Germinal center (tissue), 1 donor: Measurements from ENCODE around the gene ABHD17B.
"Not testable (repeated sequence)": the region's sequence is repeated elsewhere in the genome, so short reads cannot be mapped to it uniquely, and the experiment has no call there.

Source experiments
- DNase-seq: peaks from one replicate; pipeline ENCODE4 v3.0.0; 2012; ENCODE audit warnings: mixed read lengths, low spot score

ABHD17B gene

DNA sequence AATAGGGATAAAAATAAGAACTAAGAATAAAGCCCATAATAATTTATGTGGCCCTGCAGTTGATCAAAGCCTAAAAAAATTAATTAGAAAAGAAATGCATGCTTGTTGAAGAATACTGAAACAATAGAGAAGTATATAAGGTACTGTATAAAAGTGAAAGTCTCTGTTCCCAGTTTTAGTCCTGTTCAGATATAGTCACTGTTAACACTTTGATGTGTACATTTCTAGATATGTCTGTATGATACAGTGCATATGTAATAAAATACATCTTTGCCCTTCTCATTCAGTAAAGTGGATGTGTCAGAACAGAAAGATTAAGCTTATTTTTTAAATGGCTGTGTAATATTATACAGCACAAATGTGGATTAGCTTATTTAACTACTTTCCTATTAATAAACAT lies 4.5 kb upstream of the ABHD17B start:
- DNase-seq = no peak

DNA sequence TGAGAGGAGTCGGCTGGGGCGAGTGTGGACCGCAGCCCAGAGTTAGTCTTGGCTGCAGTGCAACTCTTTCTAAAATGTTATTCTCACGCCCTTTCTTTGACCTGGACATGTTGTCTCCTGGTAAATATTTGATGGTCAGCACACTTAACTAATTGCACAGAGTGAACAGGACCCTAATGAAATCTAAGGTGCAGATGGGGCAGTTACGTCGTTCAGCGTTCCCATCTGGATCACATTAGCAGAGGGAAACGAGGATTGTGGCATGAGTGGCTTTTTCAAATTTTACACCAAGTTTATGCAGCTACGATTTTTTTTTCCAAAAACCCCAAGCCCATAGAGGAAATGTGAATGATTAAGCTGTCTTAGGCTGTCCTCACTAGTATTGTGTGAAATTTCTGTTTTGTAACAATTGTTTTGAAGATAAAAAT lies 929 bp upstream of the ABHD17B start:
- peak; percentile 29 for DNase-seq

DNA sequence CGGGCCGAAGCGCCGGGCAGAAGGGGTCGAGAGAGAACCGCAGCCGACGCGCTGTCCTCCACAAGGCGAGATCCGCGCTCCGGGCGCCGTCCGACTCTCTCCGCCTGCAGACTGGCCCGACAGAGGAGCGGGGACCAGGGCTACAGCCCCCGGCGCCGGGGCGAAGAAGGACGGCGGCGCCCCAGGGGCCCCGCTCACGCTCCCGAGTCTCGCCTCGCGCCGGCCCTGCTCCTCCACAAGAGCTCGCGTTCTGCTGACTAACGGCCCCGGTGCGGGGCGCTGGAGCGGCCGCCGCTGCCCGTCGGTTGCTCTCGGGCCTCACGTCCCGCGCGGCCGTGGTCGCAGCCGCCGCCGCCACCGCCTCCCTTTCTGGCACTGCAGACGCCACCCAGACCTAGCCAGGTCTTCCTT lies 338 bp downstream of the ABHD17B start:
- DNase-seq = no peak

DNA sequence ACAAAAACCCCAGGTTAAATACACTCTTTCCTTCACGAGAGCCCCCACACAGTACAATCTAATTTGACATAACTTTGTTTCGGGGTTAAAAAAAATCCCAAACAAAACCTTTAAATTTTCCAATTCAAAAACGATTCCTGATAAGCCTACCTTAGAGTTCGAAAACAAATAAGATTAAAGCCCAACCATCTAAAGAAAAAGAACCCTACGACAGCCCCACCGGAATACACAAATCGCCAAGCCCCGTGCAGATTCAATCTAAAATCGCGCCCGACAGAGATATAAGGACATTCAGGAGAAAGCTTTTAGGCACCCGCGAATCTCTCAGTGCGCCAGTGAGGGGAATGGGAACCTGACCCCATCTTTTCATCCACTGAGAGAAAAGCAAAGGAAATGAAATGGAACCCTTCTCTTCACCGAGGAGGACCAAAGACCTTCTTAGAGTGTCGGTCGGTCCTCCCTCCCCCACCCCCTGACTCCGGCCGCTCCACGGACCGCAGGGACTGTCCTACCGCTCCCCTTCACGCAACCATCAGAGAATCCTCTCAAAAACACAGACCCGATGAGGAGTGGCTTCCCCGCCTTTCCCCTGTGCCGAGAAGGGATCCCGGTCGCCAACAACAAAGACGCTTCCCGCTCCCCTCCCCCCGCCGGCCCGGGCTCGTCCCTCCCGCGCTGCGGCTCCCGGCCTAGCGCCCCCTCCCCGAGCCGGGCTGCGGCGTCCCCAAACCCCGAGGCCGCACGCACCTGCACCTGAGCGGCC lies 925 bp downstream of the ABHD17B start:
- DNase-seq = peak; percentile 40

DNA sequence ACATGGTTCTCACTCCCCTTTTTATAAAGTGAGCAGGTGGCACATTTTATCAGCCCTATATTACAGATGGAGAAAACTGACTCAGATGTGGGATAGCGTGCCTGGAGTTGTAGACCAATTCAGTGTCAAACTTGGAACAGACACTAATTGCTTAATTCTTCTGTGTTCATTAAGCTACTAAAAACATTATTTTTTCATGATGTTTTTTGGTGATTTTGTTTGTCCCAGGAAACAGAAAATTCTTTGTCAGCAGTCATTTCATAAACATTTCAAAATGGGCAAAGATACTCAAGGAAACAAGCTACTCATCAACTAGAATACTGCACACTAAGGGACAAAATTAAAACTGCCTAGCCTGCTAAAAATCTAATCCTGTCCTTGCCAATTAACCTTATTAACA lies 2.2 kb downstream of the ABHD17B start:
- DNase-seq = no peak

DNA sequence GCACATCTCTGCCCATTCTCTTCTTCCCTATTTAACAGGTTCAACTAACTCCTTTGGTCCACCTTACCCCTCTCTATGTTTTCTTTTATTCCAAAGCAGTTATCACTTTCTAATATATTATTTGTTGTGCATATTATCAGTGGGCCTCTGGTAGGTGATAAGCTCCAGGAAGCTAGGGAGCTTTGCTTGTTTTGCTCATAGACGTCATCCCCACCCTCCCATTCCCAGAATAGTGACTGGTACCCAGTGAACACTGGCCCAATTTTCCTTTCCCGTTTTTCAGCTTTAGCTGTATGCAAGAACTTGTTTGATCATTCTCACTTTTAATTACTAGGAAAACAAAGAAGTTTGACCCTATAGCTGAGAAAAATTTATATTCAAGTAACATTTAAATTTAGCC lies 6.9 kb downstream of the ABHD17B start:
- DNase-seq = no peak

DNA sequence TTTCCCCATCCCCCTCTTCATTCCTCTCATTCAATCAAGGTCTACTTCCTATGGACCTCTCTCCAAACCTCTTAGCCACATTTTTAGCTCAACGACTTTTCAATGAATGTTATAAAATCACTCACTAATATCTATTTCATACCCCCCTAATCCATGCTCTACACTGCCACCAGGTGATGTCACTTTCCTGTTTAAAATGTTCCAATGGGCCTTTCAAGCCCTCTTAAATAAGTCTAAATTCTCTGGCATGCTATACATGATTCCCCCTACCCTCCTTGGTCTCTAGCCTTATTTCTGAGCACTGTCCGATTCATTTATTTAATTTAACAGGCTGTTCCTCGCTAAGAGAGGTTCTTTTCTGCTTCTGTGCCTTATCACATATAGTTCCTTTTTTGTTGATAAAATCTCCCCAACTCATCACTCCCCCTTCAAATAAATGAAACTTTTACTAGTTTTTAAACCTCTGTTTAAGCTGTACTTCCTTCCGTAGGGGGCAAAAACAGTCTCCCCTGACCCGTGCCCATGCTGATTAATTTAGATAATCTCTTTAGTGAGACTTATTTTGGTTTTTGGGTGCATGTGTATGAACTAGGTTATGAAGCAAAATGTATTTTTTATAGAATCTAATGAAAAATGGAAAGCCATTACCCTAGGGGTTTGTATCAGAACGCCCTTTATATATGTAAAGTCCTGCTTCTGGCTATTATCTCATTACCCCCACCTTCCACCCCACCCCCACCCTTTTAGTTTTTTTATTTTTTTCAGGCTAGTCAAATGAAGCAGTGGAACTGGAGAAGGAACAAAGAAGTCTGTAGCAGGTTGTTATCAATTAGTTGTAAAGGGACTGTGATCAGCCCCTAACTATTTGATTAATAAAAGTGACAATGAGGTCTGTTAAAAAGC lies 9.0 kb downstream of the ABHD17B start:
- DNase-seq = no peak

DNA sequence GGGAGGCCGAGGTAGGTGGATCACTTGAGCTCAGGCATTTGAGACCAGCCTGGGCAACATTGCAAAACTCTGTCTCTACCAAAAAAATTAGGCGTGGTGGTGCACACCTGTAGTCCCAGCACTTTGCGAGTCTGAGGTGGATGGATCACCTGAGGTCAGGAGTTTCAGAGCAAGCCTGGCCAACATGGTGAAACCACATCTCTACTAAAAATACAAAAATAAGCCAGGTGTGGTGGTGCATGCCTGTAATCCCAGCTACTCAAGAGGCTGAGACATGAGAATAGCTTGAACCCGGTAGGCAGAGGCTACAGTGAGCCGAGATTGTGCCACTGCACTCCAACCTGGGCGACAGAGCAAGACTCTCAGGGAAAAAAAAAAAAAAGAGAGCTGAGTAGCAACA lies 12.2 kb downstream of the ABHD17B start:
- not testable (repeated sequence) for DNase-seq

DNA sequence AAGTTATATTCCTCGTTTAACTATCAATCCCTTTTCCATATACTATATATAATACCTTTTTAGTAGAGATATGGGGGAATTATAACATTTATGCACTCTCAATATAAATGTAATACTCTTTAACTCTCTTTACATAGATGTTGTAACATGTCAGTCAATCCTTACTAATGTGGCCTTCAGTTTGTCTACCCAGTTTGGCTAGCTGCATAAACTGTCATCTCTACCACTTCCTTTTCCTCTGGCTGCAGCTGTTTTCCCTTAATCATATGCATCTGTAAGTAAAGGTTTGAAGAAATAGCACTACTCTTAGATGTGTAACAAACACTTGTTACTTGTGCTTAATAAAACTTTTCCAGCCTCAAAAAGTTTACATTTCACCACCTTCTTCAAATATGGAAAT lies 13.4 kb downstream of the ABHD17B start:
- DNase-seq = peak; percentile 30

DNA sequence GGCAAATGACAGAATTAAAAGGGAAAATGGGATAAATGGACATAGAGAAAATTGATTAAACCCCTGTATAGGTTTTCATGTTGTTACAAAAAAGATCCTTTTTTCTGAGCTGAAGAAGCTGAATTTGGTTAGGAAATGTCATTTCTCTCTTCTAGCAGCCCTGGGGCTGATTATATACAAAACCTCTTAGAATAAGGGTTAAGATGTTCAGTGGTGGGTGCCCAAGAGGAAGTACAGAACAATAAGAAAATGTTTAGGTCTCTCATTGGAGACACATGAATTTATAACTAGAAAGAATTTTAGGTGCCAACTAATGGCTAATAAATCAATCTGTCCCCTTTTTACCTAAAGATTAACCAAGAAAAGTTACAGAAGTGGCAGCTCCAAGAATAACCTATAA lies 14.2 kb downstream of the ABHD17B start:
- DNase-seq = no peak

DNA sequence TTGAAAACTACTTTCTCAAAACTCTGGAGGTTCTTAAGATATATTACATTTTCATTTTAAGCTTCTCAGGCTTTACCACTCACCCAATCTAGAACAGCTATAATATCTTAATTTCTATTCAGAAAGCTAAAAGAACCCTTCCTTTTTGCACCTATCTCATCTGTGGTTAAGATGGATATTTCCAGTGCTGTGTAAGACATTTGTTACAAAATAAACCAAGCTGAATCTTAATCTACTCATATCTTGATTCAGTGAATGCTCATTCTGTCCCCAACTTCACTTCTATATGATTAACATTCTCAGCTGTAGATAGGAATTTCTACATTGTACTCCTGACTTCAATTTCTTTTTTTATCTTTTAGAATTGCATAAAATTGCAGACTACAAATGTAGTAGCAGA lies 15.0 kb downstream of the ABHD17B start:
- no peak for DNase-seq

DNA sequence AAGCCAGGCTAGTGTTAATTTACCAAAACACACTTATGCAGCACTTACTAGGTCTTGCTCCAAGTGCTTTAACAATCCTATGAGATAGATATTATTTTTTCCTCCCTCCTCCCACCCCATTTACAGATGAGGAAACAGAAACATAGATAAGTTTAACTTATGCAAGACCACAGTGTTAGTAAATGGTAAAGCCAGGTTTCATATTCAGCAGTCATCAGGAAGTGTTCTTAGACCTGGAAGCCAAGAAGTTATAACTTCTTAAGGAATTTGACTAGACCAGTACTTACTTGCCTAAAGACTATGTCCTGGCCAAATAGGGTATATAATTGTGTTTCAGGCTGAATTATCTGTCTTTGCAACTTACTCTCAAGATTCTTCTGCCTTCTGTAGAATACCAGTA lies 15.9 kb downstream of the ABHD17B start:
- no peak for DNase-seq

DNA sequence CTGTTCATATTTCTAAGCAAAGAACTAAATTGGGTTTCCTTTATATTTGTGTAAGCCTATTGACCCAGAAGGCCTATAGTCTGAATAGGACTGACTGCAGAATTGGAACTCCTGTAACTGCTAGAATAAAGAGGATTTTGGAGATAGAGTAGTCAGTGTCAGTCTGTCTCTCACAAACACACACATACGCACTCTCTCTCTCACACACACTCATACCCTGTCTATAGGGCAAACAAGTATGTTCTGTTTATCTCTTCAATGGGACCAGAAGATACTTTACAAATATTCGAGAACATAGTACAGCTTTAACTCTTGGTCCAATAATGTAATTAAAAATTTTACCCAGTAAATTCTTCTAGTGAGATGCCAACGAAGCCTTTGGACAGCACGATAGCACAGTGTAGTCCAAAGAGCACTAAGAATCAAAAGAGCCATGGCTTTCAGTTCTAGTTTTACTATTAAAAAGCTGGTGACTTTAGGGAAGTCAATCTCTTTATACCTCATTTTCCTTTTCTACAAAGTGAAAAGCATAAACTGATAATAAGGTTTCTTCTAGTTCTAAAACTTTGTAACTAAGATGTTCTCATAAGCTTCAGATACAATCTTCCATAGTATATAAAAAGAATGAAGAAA lies 19.3 kb downstream of the ABHD17B start:
- DNase-seq = no peak

DNA sequence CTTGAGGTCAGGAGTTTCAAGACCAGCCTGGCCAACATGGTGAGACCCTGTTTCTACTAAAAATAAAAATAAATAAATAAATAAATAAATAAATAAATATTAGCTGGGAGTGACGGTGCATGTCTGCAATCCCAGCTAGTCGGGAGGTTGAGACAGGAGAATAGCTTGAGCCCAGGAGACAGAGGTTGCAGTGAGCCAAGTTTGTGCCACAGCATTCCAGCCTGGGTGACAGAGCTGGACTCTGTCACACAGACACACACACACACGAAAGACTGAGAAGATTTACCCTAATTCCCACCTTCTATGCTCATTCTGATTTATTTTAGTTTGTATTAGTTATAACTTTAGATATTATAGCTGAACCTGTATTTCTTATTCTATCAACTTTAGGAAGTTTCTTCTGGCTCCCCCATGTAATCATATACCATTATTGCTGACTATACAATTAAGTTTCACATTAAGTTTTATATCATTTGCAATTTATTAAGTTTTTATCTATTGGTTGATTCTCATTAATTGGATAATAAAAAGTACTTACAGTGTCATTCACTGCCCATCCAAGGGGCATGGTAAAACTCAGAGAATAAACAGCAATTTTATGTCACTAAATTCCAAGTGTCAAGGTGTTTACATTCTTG lies 20.8 kb downstream of the ABHD17B start:
- DNase-seq = no peak

DNA sequence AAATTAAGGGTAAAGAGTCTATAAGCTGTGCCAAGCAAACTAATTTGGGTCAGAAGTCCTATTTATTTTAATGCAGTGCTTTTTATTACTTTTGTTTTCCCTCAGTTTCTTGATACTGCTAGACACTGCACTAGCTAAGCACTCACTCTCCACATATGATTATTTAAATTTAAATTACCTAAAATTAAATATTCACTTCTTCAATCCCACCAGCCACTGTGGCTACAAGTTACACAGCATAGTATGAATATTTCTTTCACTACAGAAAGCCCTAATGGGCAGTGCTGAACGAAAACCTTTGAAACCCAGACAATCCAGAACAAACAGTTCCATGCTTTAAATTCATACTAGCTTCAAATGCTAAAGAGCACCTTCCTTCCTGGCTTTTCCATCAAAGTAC lies 23.6 kb downstream of the ABHD17B start:
- DNase-seq = no peak

DNA sequence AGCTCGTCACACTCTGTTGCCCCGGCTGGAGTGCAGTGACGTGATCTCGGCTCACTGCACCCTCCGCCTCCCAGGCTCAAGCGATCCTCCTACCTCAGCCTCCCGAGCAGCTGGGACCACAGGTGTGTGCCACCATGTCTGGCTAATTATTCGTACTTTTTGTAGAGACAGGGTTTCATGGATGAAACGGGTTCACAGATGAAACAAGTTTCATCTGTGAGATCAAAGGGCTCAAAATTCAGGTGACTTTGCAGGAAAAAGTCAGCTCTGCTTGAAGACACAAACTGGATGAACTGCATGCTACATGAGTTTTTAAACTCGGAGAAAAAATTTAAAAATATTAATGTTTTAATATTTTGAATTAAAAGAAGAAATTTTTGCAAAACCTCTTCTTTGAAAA lies 24.5 kb downstream of the ABHD17B start:
- no peak for DNase-seq

DNA sequence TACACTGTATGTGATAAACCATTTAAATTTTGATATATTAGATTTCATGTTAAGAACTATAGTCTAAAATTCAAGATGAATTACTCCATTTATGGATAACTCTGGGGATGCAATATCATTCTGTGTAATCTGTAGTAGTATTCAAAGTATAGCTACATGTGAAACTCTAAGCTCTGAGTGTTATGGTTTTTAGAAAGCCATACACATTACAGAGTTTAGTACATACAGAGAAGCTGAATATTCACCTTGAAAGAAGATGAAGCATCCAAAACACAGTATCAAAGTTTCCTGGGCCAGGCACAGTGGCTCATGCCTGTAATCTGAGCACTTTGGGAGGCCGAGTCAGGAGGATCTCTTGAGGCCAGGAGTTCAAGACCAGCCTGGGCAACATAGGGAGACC lies 25.0 kb downstream of the ABHD17B start:
- DNase-seq = no peak

DNA sequence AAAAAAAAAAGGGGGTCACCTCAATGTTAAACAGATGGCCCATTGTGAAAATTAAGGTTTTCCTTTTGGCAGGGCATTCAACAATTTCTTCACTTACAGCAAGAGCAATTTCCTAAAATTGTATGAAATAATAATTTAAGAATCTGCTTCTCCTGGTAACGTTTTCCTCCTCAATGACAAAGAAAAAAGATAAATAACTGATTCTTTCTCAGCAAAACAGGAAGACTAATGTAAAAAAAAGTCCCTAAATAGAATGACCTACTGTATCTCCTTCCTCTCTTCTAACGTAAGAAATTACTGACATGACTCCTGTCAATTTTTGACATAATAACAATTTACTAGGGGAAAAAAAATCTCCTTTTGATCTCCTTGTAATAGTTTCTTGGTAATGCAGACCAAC lies 25.5 kb downstream of the ABHD17B start:
- DNase-seq = peak; percentile 10

DNA sequence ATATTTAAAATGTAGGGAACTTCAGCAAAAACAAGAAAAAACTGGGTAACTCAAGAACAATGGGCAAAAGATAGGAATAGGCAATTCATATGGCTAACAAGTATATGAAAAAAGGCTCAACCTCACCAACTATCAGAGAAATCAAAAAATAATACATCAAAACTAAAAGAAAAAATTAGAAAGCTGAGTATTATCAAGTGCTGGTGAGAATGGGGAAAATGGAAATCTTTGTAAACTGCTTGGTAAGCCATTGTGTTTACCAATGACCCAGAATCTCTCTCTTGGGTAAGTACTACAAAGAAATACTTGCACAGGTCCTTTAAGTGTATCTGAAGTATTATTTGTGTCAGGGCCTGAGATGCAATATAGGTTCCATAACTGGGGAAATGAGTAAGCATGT lies 27.0 kb downstream of the ABHD17B start:
- no peak for DNase-seq

DNA sequence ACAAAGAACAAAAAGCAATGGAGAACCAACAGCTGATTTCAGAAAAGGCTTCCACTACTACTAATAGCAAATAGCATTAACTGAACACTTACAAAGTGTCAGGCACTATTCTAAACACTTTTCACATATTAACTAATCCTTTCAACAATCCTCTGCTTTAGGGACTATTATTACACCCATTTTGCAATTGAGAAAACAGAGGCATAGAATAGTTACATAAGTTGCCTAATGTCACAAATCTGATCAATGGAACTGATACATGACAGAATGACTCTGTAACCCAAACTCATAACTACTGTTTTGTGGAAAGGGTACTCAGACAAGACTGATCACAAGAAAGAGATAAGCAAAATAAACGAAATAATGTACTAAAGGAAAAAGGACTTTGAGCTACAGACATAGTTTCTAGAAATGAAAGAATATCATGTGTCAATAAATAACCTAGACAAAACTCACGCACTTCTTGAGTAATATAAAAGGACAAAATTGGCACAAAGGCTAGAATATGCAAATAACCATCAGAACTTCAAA lies 31.3 kb downstream of the ABHD17B start:
- DNase-seq = no peak

DNA sequence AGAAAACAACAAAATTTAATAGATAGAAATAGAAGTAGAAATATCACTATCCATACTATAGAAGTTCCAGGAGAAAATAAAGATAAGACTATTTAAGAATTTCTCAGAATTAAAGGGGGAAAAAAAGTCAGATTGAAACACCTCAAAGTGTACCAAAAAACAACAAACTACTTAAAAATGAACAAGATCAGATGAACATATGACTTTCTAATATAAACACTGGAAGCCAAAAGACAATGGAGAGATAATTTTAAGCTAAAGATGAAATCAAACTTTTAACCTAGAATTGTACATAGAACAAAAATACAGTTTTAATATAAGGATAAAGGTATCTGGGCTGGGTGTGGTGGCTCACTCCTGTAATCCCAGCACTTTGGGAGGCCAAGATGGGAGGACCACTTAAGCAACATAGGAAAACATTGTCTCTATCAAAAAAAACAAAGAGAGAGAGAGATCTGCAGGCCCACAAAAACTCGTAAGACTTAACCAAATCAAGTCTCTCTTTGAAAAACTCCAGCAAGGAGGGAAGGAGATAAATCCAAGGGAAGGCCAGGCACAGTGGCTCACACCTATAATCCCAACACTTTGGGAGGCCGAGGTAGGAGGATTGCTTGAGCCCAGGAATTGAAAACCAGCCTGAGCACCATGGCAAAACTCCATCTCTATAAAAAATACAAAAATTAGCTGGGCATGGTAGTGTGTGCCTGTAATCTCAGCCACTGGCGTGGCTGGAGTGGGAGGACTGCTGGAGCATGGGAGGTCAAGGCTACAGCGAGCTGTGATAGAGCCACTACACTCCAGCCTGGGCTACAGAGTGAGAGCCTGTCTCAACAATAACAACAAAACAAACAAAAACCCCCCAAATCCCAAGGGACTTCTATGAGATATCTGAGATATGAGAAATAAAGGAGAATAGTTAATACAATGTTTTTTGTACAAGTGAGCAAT lies 32.4 kb downstream of the ABHD17B start:
- no peak for DNase-seq
